NB4 (cell line): ENCODE measurements around the gene MYO1D.
A peak's percentile ranks its signal among the peaks of the same experiment; 100 is the strongest.

Experiments
- DNase-seq: peaks from one replicate; pipeline ENCODE4 v3.0.0; 2010; ENCODE audit warnings: low read depth
- H3K4me3 ChIP-seq: one replicate; pipeline ENCODE4 v1.5.1; 2011; ENCODE audit warnings: mild to moderate bottlenecking, low read depth, low read length, moderate library complexity
- CTCF ChIP-seq: IDR thresholded peaks from one replicate; pipeline ENCODE4 v1.5.1; 2012; ENCODE audit warnings: low read depth, low read length
- MAX ChIP-seq: IDR thresholded peaks from 2 replicates; pipeline ENCODE4 v1.6.1; 2011; ENCODE audit warnings: low read depth, low read length
- MYC ChIP-seq: IDR thresholded peaks from 2 replicates; pipeline ENCODE4 v1.6.1; 2011; ENCODE audit warnings: low read depth, low read length
- POLR2A ChIP-seq: IDR thresholded peaks from 2 replicates; pipeline ENCODE4 v1.6.1; 2011; ENCODE audit warnings: mild to moderate bottlenecking; ENCODE audit not compliant: insufficient read length; ENCODE audit errors: extremely low read depth

MYO1D gene

GRCh38 chr17:32625971-32626370 lies 251.0 kb downstream of the MYO1D start:
- no peak for DNase-seq
- no peak overlapping the region for H3K4me3 ChIP-seq
- TF ChIP-seq POLR2A (no peak), MYC (no peak), CTCF (no peak), MAX (no peak)

DNA sequence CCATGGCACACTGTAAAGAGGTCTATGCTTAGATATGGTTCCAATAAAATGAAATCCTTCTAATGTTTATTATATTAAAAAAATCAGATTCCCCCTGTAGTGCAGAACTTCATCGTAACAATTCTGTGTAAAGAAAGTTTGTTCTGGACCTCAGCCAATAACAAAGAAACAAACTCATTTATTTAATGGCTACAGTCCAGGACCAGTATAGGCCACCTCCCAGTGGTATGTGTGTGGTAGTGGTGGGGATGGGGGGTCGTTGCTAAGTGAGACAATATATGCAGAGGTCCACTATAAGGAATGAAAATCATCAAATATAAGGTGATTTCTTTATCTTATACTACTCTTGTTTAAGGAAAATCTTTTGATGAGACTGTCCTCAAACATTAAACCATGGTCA lies 253.7 kb downstream of the MYO1D start:
- DNase-seq: no peak
- TF ChIP-seq CTCF (no peak), POLR2A (no peak), MAX (no peak), MYC (no peak)
- no peak overlapping the region for H3K4me3 ChIP-seq

GRCh38 chr17:32622540-32622939 lies 254.4 kb downstream of the MYO1D start:
- no peak for DNase-seq
- TF ChIP-seq POLR2A (no peak), MYC (no peak), CTCF (no peak), MAX (no peak)
- no peak overlapping the region for H3K4me3 ChIP-seq

- H3K4me3 ChIP-seq: no peak overlapping the region
- no peak for TF ChIP-seq MAX
- TF ChIP-seq MYC: no peak
- DNase-seq: peak; percentile 15
These were observed 255.2 kb downstream of the MYO1D start for GRCh38 chr17:32621612-32622312.

DNA sequence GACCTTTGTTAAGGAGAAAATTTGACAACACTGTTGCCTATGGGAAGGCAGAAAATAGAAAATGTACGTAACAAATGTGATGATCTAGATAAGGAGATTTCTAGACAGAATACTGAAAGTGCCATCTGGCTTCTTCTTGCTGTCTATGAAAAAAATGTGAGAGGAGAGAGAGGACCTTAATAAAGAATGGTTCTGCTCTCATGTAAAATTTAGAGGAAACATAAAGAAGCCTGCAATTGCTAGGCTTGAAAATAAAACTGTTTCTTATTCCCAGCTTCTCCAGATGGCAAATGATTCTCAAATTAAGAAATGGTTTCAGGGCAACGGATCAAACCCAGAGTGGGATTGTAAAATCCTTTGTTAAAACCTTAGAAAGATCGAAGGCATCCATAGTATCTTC lies 261.6 kb downstream of the MYO1D start:
- TF ChIP-seq CTCF (no peak), POLR2A (no peak)
- DNase-seq: no peak
- H3K4me3 ChIP-seq: no peak overlapping the region

DNA sequence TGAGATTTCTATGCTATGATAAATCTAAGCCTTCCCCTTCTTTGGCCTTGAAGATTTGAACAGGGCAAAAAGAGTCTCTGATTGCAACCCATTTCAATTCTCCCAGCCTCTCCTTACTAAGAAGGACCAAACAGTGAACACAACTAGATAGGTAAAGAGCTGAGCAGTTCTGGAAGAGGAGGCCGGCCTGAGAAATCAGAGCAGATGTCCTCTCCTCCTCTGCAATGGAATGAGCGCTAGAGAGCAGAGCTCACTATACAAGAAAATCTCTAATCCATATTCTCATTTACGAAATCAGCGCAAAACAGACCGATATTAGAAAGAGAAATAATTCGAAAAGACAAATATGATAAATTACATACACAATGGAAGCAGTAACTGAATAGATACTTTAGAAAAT lies 266.0 kb downstream of the MYO1D start:
- no peak overlapping the region for H3K4me3 ChIP-seq
- DNase-seq: no peak
- TF ChIP-seq MAX (no peak), MYC (no peak), CTCF (no peak), POLR2A (no peak)
